GM12864 (cell line): Measurements from ENCODE around the gene TTC13.

Experiments
- DNase-seq: peaks from one replicate; pipeline ENCODE4 v3.0.0-alpha.2; 2011; ENCODE audit warnings: low read depth
- H3K4me3 ChIP-seq: 2 replicates; pipeline ENCODE4 v1.5.1; 2011; ENCODE audit warnings: mild to moderate bottlenecking, low read depth, low read length, control low read depth
- CTCF ChIP-seq: IDR thresholded peaks from 2 replicates; pipeline ENCODE4 v1.5.1; 2011; ENCODE audit warnings: low read depth, mild to moderate bottlenecking, moderate library complexity, low read length, control low read depth, inconsistent platforms; ENCODE audit errors: missing control alignments

Gene TTC13

GRCh38 chr1:230910755-230911117 is 67.9 kb downstream of the TTC13 start:
- H3K4me3 ChIP-seq, result no peak overlapping the region
- TF ChIP-seq CTCF, result no peak
- DNase-seq, result no peak

- H3K4me3 ChIP-seq, result no peak overlapping the region
- DNase-seq, result no peak
- no peak for TF ChIP-seq CTCF
Observed at GRCh38 chr1:230909974-230910754, 68.5 kb downstream of the TTC13 start.

- H3K4me3 ChIP-seq, result no peak overlapping the region
- DNase-seq, result no peak
- no peak for TF ChIP-seq CTCF
Observed at GRCh38 chr1:230907472-230908205, 71.0 kb downstream of the TTC13 start.

GRCh38 chr1:230906226-230906625 is 72.4 kb downstream of the TTC13 start:
- no peak for TF ChIP-seq CTCF
- H3K4me3 ChIP-seq, result no peak overlapping the region
- DNase-seq, result no peak

- no peak for DNase-seq
- no peak overlapping the region for H3K4me3 ChIP-seq
- no peak for TF ChIP-seq CTCF
Observed at GRCh38 chr1:230905733-230906132, 72.9 kb downstream of the TTC13 start.

GRCh38 chr1:230902349-230902923 is 76.2 kb downstream of the TTC13 start:
- H3K4me3 ChIP-seq, result no peak overlapping the region
- DNase-seq, result no peak
- TF ChIP-seq CTCF, result no peak
